PFSK-1 (cell line): Measurements from ENCODE around the gene DPYD.

Source experiments
- FOXP2 ChIP-seq: optimal IDR thresholded peaks from 2 replicates; pipeline ENCODE3; 2011; ENCODE audit warnings: borderline replicate concordance, control low read depth, inconsistent platforms; ENCODE audit not compliant: insufficient read depth; ENCODE audit errors: extremely low read length, extremely low read depth
- POLR2AphosphoS5 ChIP-seq: IDR thresholded peaks from 2 replicates; pipeline ENCODE4 v1.6.1; 2012; ENCODE audit warnings: low read depth, mild to moderate bottlenecking, control low read depth, low read length, moderate library complexity
- SIN3A ChIP-seq: IDR thresholded peaks from 2 replicates; pipeline ENCODE4 v1.6.1; 2012; ENCODE audit warnings: mild to moderate bottlenecking, low read length, moderate library complexity, borderline replicate concordance; ENCODE audit not compliant: insufficient read depth
- TAF1 ChIP-seq: IDR thresholded peaks from 2 replicates; pipeline ENCODE4 v1.6.1; 2012; ENCODE audit warnings: low read length, control low read depth, borderline replicate concordance; ENCODE audit not compliant: insufficient read depth
- TF ChIP-seq, protein P1 (sequence below), 2 experiments: IDR thresholded peaks; 2 replicates each; pipeline versions ENCODE4 v1.6.1 to v1.8.0; 2011 to 2012; ENCODE audit warnings: low read depth in 2 of 2, low read length in 2 of 2, control low read depth in 1 of 2, inconsistent platforms in 1 of 2, mild to moderate bottlenecking in 1 of 2, moderate library complexity in 1 of 2; ENCODE audit not compliant: insufficient read depth in 1 of 2

Gene DPYD

DNA sequence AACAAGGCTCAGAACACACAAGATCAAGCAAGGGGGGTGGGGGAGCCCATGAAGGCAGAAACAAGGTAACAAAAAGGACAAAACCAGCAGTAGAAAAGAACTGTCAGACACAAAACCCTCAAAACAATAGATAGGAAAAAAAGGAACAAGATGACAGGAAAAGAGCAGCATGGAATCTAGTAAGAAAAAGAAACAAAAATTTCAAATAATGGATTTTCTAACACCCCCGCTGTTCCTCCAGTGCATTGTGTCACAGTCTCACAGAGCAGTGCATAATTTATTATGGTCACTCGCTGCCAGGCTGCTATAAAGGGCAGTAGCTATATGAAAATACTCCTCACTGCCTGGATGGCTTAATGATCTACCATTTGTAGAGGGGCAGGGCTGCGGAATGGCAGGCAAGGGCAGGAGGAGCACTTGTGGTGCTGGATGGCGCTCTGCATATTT, 567.9 kb downstream of the DPYD start:
- TF ChIP-seq SIN3A: no peak
- no peak for TF ChIP-seq FOXP2
- TF ChIP-seq, protein P1, sequence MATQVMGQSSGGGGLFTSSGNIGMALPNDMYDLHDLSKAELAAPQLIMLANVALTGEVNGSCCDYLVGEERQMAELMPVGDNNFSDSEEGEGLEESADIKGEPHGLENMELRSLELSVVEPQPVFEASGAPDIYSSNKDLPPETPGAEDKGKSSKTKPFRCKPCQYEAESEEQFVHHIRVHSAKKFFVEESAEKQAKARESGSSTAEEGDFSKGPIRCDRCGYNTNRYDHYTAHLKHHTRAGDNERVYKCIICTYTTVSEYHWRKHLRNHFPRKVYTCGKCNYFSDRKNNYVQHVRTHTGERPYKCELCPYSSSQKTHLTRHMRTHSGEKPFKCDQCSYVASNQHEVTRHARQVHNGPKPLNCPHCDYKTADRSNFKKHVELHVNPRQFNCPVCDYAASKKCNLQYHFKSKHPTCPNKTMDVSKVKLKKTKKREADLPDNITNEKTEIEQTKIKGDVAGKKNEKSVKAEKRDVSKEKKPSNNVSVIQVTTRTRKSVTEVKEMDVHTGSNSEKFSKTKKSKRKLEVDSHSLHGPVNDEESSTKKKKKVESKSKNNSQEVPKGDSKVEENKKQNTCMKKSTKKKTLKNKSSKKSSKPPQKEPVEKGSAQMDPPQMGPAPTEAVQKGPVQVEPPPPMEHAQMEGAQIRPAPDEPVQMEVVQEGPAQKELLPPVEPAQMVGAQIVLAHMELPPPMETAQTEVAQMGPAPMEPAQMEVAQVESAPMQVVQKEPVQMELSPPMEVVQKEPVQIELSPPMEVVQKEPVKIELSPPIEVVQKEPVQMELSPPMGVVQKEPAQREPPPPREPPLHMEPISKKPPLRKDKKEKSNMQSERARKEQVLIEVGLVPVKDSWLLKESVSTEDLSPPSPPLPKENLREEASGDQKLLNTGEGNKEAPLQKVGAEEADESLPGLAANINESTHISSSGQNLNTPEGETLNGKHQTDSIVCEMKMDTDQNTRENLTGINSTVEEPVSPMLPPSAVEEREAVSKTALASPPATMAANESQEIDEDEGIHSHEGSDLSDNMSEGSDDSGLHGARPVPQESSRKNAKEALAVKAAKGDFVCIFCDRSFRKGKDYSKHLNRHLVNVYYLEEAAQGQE (IDR thresholded peaks at IDR 0.05; ENCODE audit: insufficient read depth in 1 of 2, low read depth in 2 of 2, low read length in 2 of 2): no peak
- no peak for TF ChIP-seq POLR2AphosphoS5
- TF ChIP-seq TAF1: no peak

DNA sequence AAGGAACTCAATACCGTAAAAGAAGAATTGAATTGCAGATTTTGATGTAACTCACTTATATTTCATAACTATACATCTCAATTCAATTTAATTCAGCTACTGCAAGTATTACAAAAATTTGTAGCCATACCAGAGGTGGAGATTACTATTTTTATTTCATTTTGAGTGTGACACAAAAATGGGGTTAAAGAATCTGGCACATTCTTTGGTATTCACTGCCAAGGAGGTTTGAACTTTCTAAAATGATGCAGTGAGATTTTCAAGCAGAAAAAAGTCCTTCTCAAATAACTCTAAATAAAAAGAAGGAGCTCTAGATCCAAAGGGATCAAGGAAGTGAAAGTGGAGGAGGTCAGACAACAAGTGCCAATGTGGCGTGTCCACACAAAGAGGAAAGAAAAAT, 569.0 kb downstream of the DPYD start:
- TF ChIP-seq SIN3A: no peak
- no peak for TF ChIP-seq POLR2AphosphoS5
- no peak for TF ChIP-seq TAF1
- no peak for TF ChIP-seq FOXP2
- TF ChIP-seq, protein P1 (IDR thresholded peaks at IDR 0.05; ENCODE audit: insufficient read depth in 1 of 2, low read depth in 2 of 2, low read length in 2 of 2): no peak

DNA sequence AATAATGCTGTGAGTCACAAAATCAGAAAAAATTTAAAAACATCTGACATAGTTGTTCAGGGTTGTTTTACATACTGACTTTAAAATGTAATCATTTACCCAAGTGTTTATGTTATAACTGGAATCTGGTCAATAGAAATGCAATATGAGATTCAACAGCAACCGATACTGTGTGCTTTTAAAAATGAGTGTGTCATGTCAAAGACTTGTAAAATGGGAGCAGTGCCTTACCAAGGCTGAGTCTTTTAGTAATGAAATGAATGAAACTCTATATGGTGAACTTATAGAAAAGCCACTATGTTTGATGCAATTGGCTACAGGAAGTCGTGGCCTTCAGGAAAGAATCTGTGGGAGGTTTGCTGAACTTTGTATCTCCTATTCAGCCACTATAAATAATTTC, 570.2 kb downstream of the DPYD start:
- no peak for TF ChIP-seq FOXP2
- TF ChIP-seq TAF1: no peak
- no peak for TF ChIP-seq SIN3A
- TF ChIP-seq, protein P1 (IDR thresholded peaks at IDR 0.05; ENCODE audit: insufficient read depth in 1 of 2, low read depth in 2 of 2, low read length in 2 of 2): no peak
- no peak for TF ChIP-seq POLR2AphosphoS5

DNA sequence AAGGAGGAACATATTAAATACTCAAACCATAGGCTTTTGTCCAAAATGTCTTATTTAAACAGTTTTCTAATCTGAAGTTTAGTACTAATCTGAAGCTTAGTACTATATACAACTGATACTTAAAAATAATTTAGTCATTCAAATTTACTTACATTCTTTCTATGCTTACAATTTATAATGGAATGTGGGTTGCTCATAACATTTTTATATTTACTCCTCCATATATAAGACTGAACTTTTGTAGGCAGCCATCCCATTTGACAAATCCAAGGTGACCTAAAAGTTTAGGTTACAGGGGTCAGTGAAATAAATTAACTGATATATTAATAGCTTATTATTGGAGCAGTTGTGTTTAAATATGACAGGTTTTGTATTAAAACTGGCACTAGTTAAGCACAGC, 570.6 kb downstream of the DPYD start:
- TF ChIP-seq TAF1 (no peak), SIN3A (no peak), FOXP2 (no peak), POLR2AphosphoS5 (no peak)
- TF ChIP-seq, protein P1 (IDR thresholded peaks at IDR 0.05; ENCODE audit: insufficient read depth in 1 of 2, low read depth in 2 of 2, low read length in 2 of 2): no peak

DNA sequence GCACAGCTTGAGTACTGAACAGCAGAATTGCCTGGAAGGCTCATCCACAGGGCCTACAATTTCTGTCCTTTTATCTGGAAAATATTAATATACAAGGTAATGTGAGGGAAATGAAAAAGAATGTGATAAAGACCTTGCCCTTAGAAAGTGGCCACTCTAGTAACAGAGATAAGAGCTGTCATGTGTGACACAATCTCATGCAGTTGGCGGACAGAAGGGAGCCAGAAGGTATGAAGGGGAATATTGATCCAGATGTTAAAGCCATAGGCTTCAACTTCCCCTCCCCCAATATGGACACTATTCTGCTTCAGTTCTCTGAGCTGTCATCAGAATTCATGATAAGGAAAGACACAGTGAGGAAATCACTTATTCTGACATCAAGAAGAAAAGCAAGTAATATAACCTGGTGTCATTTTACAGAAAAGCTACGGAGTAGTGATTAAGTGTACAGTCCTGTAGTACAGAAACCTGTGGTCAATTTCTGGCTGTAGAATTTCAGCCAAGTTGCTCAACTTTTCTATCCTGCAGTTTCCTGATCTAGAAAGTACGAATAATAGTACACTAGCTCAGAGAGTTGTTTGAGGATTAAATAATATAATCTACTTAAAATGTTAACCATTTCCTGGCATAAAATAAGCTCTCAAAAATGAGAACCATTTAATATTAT, 572.1 kb downstream of the DPYD start:
- no peak for TF ChIP-seq TAF1
